Epithelial cell of proximal tubule (primary cell): ENCODE data around the gene CTBP1. TPM values are rescaled to one million over a fixed set of nuclear protein-coding genes. Genes with fewer than 3 reads are reported as not detected.

Source experiments
- DNase-seq: peaks from one replicate; pipeline ENCODE4 v3.0.0-alpha.2; 2011; ENCODE audit warnings: low read depth
- H3K4me3 ChIP-seq: 2 replicates; pipeline ENCODE4 v1.5.1; 2011; ENCODE audit warnings: low read depth, mild to moderate bottlenecking, low read length
- total RNA-seq: library from RNA; depleted of rRNA; stranded (reverse); fragments of >200 nt; gene quantifications from 2 replicates; pipeline ENCODE4 v1.2.3, GENCODE V29; 2015
- TF ChIP-seq, protein P1 (sequence below): conservative IDR thresholded peaks from 2 replicates; pipeline ENCODE4 v1.5.1; 2012; ENCODE audit warnings: low read depth, mild to moderate bottlenecking, low read length

The CTBP1 gene
- total RNA-seq, 1 donor from 2014 or later = 334 TPM

- H3K4me3 ChIP-seq = no peak overlapping the region
- TF ChIP-seq, protein P1, sequence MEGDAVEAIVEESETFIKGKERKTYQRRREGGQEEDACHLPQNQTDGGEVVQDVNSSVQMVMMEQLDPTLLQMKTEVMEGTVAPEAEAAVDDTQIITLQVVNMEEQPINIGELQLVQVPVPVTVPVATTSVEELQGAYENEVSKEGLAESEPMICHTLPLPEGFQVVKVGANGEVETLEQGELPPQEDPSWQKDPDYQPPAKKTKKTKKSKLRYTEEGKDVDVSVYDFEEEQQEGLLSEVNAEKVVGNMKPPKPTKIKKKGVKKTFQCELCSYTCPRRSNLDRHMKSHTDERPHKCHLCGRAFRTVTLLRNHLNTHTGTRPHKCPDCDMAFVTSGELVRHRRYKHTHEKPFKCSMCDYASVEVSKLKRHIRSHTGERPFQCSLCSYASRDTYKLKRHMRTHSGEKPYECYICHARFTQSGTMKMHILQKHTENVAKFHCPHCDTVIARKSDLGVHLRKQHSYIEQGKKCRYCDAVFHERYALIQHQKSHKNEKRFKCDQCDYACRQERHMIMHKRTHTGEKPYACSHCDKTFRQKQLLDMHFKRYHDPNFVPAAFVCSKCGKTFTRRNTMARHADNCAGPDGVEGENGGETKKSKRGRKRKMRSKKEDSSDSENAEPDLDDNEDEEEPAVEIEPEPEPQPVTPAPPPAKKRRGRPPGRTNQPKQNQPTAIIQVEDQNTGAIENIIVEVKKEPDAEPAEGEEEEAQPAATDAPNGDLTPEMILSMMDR = no peak
- DNase-seq = no peak
These were observed 9.5 kb upstream of the CTBP1 start for GRCh38 chr4:1258457-1258856.

DNA sequence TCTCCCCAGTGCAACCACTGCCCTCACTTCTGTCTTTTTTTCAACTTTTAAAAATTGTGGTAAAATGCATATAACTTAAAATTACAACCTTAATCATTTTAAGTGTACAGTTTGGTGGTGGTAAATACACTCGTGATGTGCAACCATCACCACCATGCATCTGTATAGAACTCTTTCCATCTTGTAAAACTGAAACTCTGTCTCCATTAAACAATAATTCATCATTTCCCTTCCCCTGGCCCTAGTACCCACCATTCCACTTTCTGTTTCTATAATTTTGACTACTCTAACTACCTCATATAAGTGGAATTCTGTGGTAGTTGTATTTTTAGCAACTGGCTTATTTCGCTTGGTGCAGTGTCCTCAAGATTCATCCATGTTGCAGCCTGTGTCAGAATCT is 6.8 kb upstream of the CTBP1 start:
- H3K4me3 ChIP-seq = no peak overlapping the region
- DNase-seq = no peak
- TF ChIP-seq, protein P1 = no peak

DNA sequence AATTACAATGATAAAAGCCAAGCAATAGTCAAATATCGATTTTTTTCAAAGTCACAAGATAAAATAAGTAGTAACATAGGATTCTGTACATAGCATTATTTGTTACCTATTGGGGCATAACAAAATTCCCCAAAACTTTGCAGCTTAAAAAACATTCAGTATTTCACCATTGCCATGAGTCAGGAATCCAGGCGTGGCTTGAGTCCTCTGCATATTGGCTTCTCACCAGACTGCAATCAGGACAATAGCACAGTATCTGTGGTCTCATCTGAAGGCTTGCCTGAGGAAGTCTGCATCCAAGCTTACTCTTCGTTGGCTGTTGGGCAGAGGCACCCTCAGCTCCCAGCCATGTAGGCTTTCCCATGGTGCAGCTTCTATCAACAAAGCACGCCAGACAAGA is 6.2 kb upstream of the CTBP1 start:
- TF ChIP-seq, protein P1 = no peak
- no peak overlapping the region for H3K4me3 ChIP-seq
- DNase-seq = no peak

GRCh38 chr4:1253831-1254230 is 4.9 kb upstream of the CTBP1 start:
- DNase-seq = no peak
- H3K4me3 ChIP-seq = no peak overlapping the region
- TF ChIP-seq, protein P1 = no peak

- H3K4me3 ChIP-seq = no peak overlapping the region
- no peak for DNase-seq
- TF ChIP-seq, protein P1 = no peak
These were observed 4.1 kb upstream of the CTBP1 start for GRCh38 chr4:1252928-1253492.

GRCh38 chr4:1251773-1252066 is 2.8 kb upstream of the CTBP1 start:
- TF ChIP-seq, protein P1 = no peak
- H3K4me3 ChIP-seq = no peak overlapping the region
- DNase-seq = no peak

- TF ChIP-seq, protein P1 = no peak
- DNase-seq = no peak
- no peak overlapping the region for H3K4me3 ChIP-seq
These were observed 2.2 kb upstream of the CTBP1 start for GRCh38 chr4:1250921-1251772.
